K562 (cell line): ENCODE data around the gene TAF4.

Source experiments
- BRCA1 ChIP-seq, 2 experiments: fragments of 450-650 bp in 1 of 2; sonication (generic) in 1 of 2; formaldehyde crosslinking in 1 of 2; IDR thresholded peaks; 2 replicates each; pipeline versions ENCODE4 v1.5.0 to v1.6.1; 2017 to 2020; ENCODE audit warnings: mild to moderate bottlenecking in 1 of 2, missing genetic modification reagents in 1 of 2
- CREB1 ChIP-seq, 2 experiments: sonication (generic) in 1 of 2; formaldehyde crosslinking in 1 of 2; IDR thresholded peaks; 2 replicates each; pipeline versions ENCODE4 v1.6.1 to v1.8.0; 2012 to 2022; ENCODE audit warnings: inconsistent platforms in 1 of 2, mild to moderate bottlenecking in 1 of 2, missing genetic modification reagents in 1 of 2, moderate library complexity in 1 of 2
- CTCF ChIP-seq, 3 experiments: IDR thresholded peaks in 2 of 3; conservative IDR thresholded peaks in 1 of 3; 2 replicates each; pipeline ENCODE4 v1.5.1; 2011 to 2012; ENCODE audit warnings: low read length in 3 of 3, mild to moderate bottlenecking in 3 of 3, control low read depth in 2 of 3, improper control_type of control experiment in 1 of 3, inconsistent platforms in 1 of 3, low read depth in 1 of 3, mixed read lengths in 1 of 3, moderate library complexity in 1 of 3; ENCODE audit not compliant: insufficient read depth in 2 of 3
- ELF1 ChIP-seq: fragments of 200-800 bp; sonication (Bioruptor generic); IDR thresholded peaks from 2 replicates; pipeline ENCODE4 v1.6.1; 2016; ENCODE audit warnings: missing genetic modification characterization, missing compliant biosample characterization
- POLR2AphosphoS5 ChIP-seq: IDR thresholded peaks from 2 replicates; pipeline ENCODE4 v1.6.1; 2011; ENCODE audit warnings: mild to moderate bottlenecking, low read depth, low read length, moderate library complexity; ENCODE audit not compliant: control insufficient read depth, insufficient read depth

DNA sequence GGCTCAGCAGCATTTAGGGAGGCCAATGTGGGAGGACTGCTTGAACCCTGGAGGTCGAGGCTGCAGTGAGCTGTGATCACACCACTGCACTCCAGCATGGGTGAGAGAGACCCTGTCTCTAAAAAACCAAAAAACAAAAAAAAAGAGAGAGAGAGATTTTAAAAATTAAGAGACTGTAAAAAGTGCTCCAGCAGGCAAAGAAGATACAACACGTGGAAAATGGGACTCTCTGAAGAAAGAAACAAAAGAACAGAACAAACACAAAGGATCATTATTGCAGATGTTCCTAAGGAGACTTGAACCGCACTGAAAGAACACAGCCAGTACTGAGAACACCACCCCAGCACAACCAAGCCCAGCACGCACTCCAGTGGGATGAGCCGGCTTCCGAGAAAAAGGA is 74.2 kb downstream of the TAF4 start:
- no peak for TF ChIP-seq ELF1 (tag)
- TF ChIP-seq CREB1 (IDR thresholded peaks at IDR 0.05), result no peak
- no peak for TF ChIP-seq CREB1 (CRISPR knock-in tag; IDR thresholded peaks at IDR 0.05)
- TF ChIP-seq BRCA1 (IDR thresholded peaks at IDR 0.05), result no peak
- TF ChIP-seq BRCA1 (CRISPR knock-in tag; IDR thresholded peaks at IDR 0.05), result no peak
- no peak for TF ChIP-seq POLR2AphosphoS5
- TF ChIP-seq CTCF (IDR thresholded peaks at IDR 0.05 in 2 of 3, conservative IDR thresholded peaks at IDR 0.05 in 1 of 3; ENCODE audit: insufficient read depth in 2 of 3, low read depth in 1 of 3, low read length in 3 of 3), result no peak
